PFSK-1 (cell line): ENCODE results near the gene ATP5F1D.

Experiments used
- FOXP2 ChIP-seq: optimal IDR thresholded peaks from 2 replicates; pipeline ENCODE3; 2011; ENCODE audit warnings: borderline replicate concordance, control low read depth, inconsistent platforms; ENCODE audit not compliant: insufficient read depth; ENCODE audit errors: extremely low read length, extremely low read depth
- SIN3A ChIP-seq: IDR thresholded peaks from 2 replicates; pipeline ENCODE4 v1.6.1; 2012; ENCODE audit warnings: mild to moderate bottlenecking, low read length, moderate library complexity, borderline replicate concordance; ENCODE audit not compliant: insufficient read depth
- TF ChIP-seq, protein P1 (sequence below), 2 experiments: IDR thresholded peaks; 2 replicates each; pipeline versions ENCODE4 v1.6.1 to v1.8.0; 2011 to 2012; ENCODE audit warnings: low read depth in 2 of 2, low read length in 2 of 2, control low read depth in 1 of 2, inconsistent platforms in 1 of 2, mild to moderate bottlenecking in 1 of 2, moderate library complexity in 1 of 2; ENCODE audit not compliant: insufficient read depth in 1 of 2

DNA sequence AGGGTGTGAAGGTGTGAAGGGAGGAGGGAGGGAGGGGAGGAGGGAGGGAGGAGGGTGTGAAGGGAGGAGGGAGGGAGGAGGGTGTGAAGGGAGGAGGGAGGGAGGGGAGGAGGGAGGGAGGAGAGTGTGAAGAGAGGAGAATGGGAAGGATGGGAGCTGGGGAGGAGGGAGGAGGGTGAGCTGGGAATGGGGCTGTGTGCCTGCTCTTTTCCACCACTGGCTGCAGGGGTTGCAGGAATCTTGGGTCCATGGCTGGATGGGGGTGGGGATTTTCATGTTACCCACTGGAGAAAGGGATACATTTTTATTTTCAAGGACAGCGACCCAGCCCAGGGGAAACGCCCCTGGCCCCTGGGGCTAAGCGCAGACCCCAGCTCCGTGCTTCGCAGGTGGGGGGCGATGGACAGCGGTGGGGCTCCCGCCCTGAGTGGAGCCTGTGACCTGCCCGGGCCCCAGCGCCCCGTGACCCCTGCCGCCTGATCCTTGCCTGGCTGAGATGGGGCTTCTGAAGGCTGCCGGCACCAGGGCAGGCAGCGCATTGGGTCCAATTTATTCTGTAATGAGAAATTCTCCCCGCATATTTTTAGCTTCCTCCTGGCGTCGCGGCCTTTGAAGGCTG is 41.1 kb downstream of the ATP5F1D start:
- TF ChIP-seq SIN3A (no peak), FOXP2 (no peak)
- TF ChIP-seq, protein P1, sequence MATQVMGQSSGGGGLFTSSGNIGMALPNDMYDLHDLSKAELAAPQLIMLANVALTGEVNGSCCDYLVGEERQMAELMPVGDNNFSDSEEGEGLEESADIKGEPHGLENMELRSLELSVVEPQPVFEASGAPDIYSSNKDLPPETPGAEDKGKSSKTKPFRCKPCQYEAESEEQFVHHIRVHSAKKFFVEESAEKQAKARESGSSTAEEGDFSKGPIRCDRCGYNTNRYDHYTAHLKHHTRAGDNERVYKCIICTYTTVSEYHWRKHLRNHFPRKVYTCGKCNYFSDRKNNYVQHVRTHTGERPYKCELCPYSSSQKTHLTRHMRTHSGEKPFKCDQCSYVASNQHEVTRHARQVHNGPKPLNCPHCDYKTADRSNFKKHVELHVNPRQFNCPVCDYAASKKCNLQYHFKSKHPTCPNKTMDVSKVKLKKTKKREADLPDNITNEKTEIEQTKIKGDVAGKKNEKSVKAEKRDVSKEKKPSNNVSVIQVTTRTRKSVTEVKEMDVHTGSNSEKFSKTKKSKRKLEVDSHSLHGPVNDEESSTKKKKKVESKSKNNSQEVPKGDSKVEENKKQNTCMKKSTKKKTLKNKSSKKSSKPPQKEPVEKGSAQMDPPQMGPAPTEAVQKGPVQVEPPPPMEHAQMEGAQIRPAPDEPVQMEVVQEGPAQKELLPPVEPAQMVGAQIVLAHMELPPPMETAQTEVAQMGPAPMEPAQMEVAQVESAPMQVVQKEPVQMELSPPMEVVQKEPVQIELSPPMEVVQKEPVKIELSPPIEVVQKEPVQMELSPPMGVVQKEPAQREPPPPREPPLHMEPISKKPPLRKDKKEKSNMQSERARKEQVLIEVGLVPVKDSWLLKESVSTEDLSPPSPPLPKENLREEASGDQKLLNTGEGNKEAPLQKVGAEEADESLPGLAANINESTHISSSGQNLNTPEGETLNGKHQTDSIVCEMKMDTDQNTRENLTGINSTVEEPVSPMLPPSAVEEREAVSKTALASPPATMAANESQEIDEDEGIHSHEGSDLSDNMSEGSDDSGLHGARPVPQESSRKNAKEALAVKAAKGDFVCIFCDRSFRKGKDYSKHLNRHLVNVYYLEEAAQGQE (IDR thresholded peaks at IDR 0.05; ENCODE audit: insufficient read depth in 1 of 2, low read depth in 2 of 2, low read length in 2 of 2) = no peak
